GM23338 (cell line): ENCODE data around the gene MARK2. TPM values are rescaled to one million over a fixed set of nuclear protein-coding genes. Genes with fewer than 3 reads are reported as not detected.

Experiments
- ATAC-seq: fragments of 200-7000 bp; cut with Tn5 transposase; 3 replicates; pipeline ENCODE4 v1.9.1; 2020
- DNase-seq: peaks from one replicate; pipeline ENCODE4 v3.0.0-alpha.2; 2015; ENCODE audit warnings: low spot score
- H2AFZ ChIP-seq: fragments of 200-600 bp; sonication (generic); 2 replicates; pipeline ENCODE4 v1.8.0; 2016; ENCODE audit warnings: antibody characterized with exemption, mild to moderate bottlenecking, moderate library complexity
- H3F3A ChIP-seq: fragments of 200-600 bp; sonication (generic); replicated peaks from 2 replicates; pipeline ENCODE4 v1.8.0; 2017; ENCODE audit warnings: antibody characterized with exemption, mixed run types, low read depth
- H3K27ac ChIP-seq: fragments of 200-600 bp; sonication (generic); 2 replicates; pipeline ENCODE4 v1.6.1; 2016; ENCODE audit warnings: low read depth
- H3K27me3 ChIP-seq: fragments of 200-600 bp; sonication (generic); 2 replicates; pipeline ENCODE4 v1.8.0; 2016; ENCODE audit warnings: mild to moderate bottlenecking, mixed run types, moderate library complexity; ENCODE audit not compliant: insufficient read depth
- H3K36me3 ChIP-seq: fragments of 200-600 bp; sonication (generic); 2 replicates; pipeline ENCODE4 v1.8.0; 2016; ENCODE audit warnings: mild to moderate bottlenecking; ENCODE audit not compliant: insufficient read depth
- H3K4me1 ChIP-seq: fragments of 200-600 bp; sonication (generic); 2 replicates; pipeline ENCODE4 v1.8.0; 2016; ENCODE audit warnings: mild to moderate bottlenecking, moderate library complexity; ENCODE audit not compliant: insufficient read depth
- H3K4me2 ChIP-seq: fragments of 200-600 bp; sonication (generic); 2 replicates; pipeline ENCODE4 v1.7.1; 2017; ENCODE audit warnings: mixed run types
- H3K4me3 ChIP-seq: fragments of 200-600 bp; sonication (generic); 2 replicates; pipeline ENCODE4 v1.6.1; 2016; ENCODE audit warnings: mixed run types
- H3K79me2 ChIP-seq: fragments of 200-600 bp; sonication (generic); replicated peaks from 2 replicates; pipeline ENCODE4 v1.8.0; 2017; ENCODE audit warnings: mild to moderate bottlenecking; ENCODE audit not compliant: insufficient read depth
- H3K9me2 ChIP-seq: fragments of 200-600 bp; sonication (generic); 2 replicates; pipeline ENCODE4 v1.8.0; 2017; ENCODE audit not compliant: insufficient read depth
- H4K20me1 ChIP-seq: fragments of 200-600 bp; sonication (generic); replicated peaks from 2 replicates; pipeline ENCODE4 v1.8.0; 2017; ENCODE audit warnings: mild to moderate bottlenecking; ENCODE audit not compliant: insufficient read depth
- H3K27ac Mint-ChIP-seq: 2 replicates; pipeline ENCODE4 v1.8.0; 2020; ENCODE audit warnings: inconsistent platforms, mild to moderate bottlenecking, moderate library complexity, mixed read lengths
- H3K27me3 Mint-ChIP-seq: 3 replicates; pipeline ENCODE4 v1.8.0; 2022; ENCODE audit warnings: low read depth, mild to moderate bottlenecking, moderate library complexity, mixed read lengths, inconsistent platforms; ENCODE audit not compliant: insufficient read depth, poor library complexity
- H3K36me3 Mint-ChIP-seq: 3 replicates; pipeline ENCODE4 v1.8.0; 2021; ENCODE audit warnings: low read depth, mild to moderate bottlenecking, inconsistent platforms, moderate library complexity, mixed read lengths
- H3K4me1 Mint-ChIP-seq: 3 replicates; pipeline ENCODE4 v1.8.0; 2020; ENCODE audit warnings: mild to moderate bottlenecking, inconsistent platforms, mixed read lengths
- H3K4me3 Mint-ChIP-seq: 3 replicates; pipeline ENCODE4 v1.8.0; 2021; ENCODE audit warnings: moderate library complexity, mild to moderate bottlenecking, inconsistent platforms, mixed read lengths
- H3K9me3 Mint-ChIP-seq: 3 replicates; pipeline ENCODE4 v1.8.0; 2020; ENCODE audit warnings: moderate library complexity, mild to moderate bottlenecking, inconsistent platforms, mixed read lengths
- POLR2AphosphoS5 ChIP-seq: IDR thresholded peaks from 2 replicates; pipeline ENCODE4 v1.6.1; 2016; ENCODE audit warnings: antibody characterized with exemption, low read depth
- long read RNA-seq: library from polyadenylated mRNA; unstranded; transcript quantifications from one replicate; pipeline ENCODE4 v2.0.0, GENCODE V29; 2020; ENCODE audit not compliant: unreplicated experiment
- polyA plus RNA-seq: library from polyadenylated mRNA; unstranded; fragments of >200 nt; fragmentation: Nextera tagmentation; extraction: Ambion mirVana; gene quantifications from 2 replicates; pipeline ENCODE4 v1.2.1, GENCODE V29; 2016
- total RNA-seq: library from RNA; depleted of rRNA; stranded (reverse); fragments of >200 nt; shearing (Covaris generic); gene quantifications from 2 replicates; pipeline ENCODE4 v1.2.3, GENCODE V29; 2014; rRNA removed
- TF ChIP-seq, protein P1 (sequence below): fragments of 250-450 bp; sonication (Bioruptor Pico); IDR thresholded peaks from 2 replicates; pipeline ENCODE4 v1.5.0; 2020; ENCODE audit warnings: mild to moderate bottlenecking, moderate library complexity

MARK2 gene
- total RNA-seq = 42.6 and 45.9 TPM in 2 replicates
- polyA plus RNA-seq = 15.8 and 18.7 TPM in 2 replicates
- long read RNA-seq, partial matches to known transcripts = 0 of 2 reads
- long read RNA-seq, other reads (novel, unspliced or antisense) = 2 of 2 reads

DNA sequence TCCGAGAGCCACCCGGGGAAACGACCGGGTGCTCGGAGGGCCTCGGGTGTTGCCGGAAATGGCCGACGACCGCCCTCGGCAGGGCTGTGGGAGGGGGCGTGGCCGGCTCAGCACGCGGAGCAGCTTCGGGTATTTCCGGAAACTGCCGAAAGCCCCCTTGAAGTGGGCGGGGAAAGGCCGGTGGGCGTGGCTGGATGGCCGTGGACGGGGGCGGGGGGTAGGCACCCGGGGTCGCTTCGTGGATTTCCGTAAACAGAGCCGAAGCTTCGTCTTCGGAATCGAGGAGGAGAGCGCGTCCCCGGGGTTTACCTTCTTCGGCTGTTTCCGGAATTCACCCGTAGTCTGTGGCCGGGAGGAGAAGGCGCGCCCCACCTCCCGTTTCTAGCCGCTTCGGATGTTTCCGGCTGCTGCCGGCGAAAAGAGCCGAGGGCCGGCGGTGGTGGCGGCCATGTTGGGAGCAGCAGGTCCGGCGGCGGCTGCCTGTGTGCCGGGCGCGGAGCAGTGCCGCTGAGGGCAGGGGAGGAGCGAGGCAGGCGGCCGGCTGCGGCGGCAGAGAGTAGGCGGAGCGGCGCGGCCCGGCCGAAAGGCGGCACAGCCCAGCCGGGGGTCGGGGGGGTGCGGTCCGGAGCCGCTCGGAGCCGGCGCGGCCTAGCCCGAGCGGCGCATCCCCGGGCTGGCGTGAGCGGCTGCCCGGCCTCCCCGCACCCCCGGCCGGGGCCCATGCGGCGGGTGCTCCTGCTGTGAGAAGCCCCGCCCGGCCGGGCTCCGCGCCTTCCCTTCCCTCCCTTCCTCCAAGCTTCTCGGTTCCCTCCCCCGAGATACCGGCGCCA, at the start of gene MARK2:
MARK2 (plus strand) TSS at position 433 of the 830 bp plus-strand sequence; CDS start at position 830, 397 bp downstream.
- Histone ChIP-seq H3K9me2 (no peaks in the 10 kb centered on the region), H3K27me3 (no peaks in the 10 kb centered on the region), H2AFZ (peak within 1 kb of the TSS; percentile 0; the same call in 1 of the 2 replicates), H3K79me2 (peaks cover 47% of the 10 kb centered on the region), H3K4me2 (peak within 1 kb of the TSS; percentile 97), H3K4me3 (peak within 1 kb of the TSS; percentile 93), H3K36me3 (no peaks in the 10 kb centered on the region), H3K4me1 (peaks cover 50% of the 10 kb centered on the region), H3K27ac (peak within 1 kb of the TSS; percentile 39), H3F3A (peaks cover 9% of the 10 kb centered on the region), H4K20me1 (peaks cover 34% of the 10 kb centered on the region)
- peaks cover 59% of the 10 kb centered on the region for H3K4me1 Mint-ChIP-seq
- DNase-seq (peak; percentile 99), ATAC-seq (peak; percentile 67)
- peak within 1 kb of the TSS; percentile 92 for H3K4me3 Mint-ChIP-seq
- no peaks in the 10 kb centered on the region for H3K9me3 Mint-ChIP-seq
- H3K27ac Mint-ChIP-seq = peak within 1 kb of the TSS; percentile 71
- TF ChIP-seq, protein P1, sequence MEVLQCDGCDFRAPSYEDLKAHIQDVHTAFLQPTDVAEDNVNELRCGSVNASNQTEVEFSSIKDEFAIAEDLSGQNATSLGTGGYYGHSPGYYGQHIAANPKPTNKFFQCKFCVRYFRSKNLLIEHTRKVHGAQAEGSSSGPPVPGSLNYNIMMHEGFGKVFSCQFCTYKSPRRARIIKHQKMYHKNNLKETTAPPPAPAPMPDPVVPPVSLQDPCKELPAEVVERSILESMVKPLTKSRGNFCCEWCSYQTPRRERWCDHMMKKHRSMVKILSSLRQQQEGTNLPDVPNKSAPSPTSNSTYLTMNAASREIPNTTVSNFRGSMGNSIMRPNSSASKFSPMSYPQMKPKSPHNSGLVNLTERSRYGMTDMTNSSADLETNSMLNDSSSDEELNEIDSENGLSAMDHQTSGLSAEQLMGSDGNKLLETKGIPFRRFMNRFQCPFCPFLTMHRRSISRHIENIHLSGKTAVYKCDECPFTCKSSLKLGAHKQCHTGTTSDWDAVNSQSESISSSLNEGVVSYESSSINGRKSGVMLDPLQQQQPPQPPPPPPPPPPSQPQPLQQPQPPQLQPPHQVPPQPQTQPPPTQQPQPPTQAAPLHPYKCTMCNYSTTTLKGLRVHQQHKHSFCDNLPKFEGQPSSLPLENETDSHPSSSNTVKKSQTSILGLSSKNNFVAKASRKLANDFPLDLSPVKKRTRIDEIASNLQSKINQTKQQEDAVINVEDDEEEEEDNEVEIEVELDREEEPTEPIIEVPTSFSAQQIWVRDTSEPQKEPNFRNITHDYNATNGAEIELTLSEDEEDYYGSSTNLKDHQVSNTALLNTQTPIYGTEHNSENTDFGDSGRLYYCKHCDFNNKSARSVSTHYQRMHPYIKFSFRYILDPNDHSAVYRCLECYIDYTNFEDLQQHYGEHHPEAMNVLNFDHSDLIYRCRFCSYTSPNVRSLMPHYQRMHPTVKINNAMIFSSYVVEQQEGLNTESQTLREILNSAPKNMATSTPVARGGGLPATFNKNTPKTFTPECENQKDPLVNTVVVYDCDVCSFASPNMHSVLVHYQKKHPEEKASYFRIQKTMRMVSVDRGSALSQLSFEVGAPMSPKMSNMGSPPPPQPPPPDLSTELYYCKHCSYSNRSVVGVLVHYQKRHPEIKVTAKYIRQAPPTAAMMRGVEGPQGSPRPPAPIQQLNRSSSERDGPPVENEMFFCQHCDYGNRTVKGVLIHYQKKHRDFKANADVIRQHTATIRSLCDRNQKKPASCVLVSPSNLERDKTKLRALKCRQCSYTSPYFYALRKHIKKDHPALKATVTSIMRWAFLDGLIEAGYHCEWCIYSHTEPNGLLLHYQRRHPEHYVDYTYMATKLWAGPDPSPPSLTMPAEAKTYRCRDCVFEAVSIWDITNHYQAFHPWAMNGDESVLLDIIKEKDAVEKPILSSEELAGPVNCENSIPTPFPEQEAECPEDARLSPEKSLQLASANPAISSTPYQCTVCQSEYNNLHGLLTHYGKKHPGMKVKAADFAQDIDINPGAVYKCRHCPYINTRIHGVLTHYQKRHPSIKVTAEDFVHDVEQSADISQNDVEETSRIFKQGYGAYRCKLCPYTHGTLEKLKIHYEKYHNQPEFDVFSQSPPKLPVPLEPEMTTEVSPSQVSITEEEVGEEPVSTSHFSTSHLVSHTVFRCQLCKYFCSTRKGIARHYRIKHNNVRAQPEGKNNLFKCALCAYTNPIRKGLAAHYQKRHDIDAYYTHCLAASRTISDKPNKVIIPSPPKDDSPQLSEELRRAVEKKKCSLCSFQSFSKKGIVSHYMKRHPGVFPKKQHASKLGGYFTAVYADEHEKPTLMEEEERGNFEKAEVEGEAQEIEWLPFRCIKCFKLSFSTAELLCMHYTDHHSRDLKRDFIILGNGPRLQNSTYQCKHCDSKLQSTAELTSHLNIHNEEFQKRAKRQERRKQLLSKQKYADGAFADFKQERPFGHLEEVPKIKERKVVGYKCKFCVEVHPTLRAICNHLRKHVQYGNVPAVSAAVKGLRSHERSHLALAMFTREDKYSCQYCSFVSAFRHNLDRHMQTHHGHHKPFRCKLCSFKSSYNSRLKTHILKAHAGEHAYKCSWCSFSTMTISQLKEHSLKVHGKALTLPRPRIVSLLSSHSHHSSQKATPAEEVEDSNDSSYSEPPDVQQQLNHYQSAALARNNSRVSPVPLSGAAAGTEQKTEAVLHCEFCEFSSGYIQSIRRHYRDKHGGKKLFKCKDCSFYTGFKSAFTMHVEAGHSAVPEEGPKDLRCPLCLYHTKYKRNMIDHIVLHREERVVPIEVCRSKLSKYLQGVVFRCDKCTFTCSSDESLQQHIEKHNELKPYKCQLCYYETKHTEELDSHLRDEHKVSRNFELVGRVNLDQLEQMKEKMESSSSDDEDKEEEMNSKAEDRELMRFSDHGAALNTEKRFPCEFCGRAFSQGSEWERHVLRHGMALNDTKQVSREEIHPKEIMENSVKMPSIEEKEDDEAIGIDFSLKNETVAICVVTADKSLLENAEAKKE (CRISPR knock-in tag) = no peak
- peak; percentile 69 for TF ChIP-seq POLR2AphosphoS5
- H3K36me3 Mint-ChIP-seq = peaks cover 10% of the 10 kb centered on the region; the same call in 2 of the 3 replicates
- H3K27me3 Mint-ChIP-seq = peaks cover 9% of the 10 kb centered on the region
